Stimulated activated CD4-positive, alpha-beta T cell treated with anti-CD3 and anti-CD28 coated beads, TNF-alpha, amount 100 ng/mL, for 48 hours (primary cell): ENCODE results near the gene RAD51B.
"Not testable (repeated sequence)": the region's sequence is repeated elsewhere in the genome, so short reads cannot be mapped to it uniquely, and the experiment has no call there.

Source experiments
- DNase-seq, 3 donors: peaks; one replicate each; pipeline ENCODE4 v3.0.0-alpha.2; 2020; ENCODE audit warnings: low read depth in 3 of 3

The RAD51B gene

GRCh38 chr14:68695856-68696255 is 876.3 kb downstream of the RAD51B start:
- DNase-seq = no peak

GRCh38 chr14:68696266-68696665 is 876.7 kb downstream of the RAD51B start:
- DNase-seq = no peak

- no peak for DNase-seq
Measured at GRCh38 chr14:68696721-68697495, 877.3 kb downstream of the RAD51B start.

GRCh38 chr14:68698773-68699172 is 879.2 kb downstream of the RAD51B start:
- not testable (repeated sequence) for DNase-seq

GRCh38 chr14:68701001-68701741 is 881.6 kb downstream of the RAD51B start:
- no peak for DNase-seq

- DNase-seq = no peak
Measured at GRCh38 chr14:68702135-68702534, 882.6 kb downstream of the RAD51B start.

GRCh38 chr14:68702578-68702977 is 883.0 kb downstream of the RAD51B start:
- no peak for DNase-seq

- DNase-seq = peak in 1 of 3 donors; percentile 41
Measured at GRCh38 chr14:68703093-68703492, 883.5 kb downstream of the RAD51B start.

GRCh38 chr14:68704736-68705720 is 885.4 kb downstream of the RAD51B start:
- DNase-seq = no peak

- DNase-seq = no peak
Measured at GRCh38 chr14:68705741-68706283, 886.2 kb downstream of the RAD51B start.

- DNase-seq = no peak
Measured at GRCh38 chr14:68707482-68707881, 887.9 kb downstream of the RAD51B start.

GRCh38 chr14:68708343-68708742 is 888.8 kb downstream of the RAD51B start:
- DNase-seq = no peak

GRCh38 chr14:68709007-68709406 is 889.4 kb downstream of the RAD51B start:
- DNase-seq = no peak

GRCh38 chr14:68710776-68711175 is 891.2 kb downstream of the RAD51B start:
- no peak for DNase-seq

GRCh38 chr14:68711561-68712309 is 892.2 kb downstream of the RAD51B start:
- DNase-seq = no peak

GRCh38 chr14:68712703-68713370 is 893.3 kb downstream of the RAD51B start:
- no peak for DNase-seq

- DNase-seq = no peak
Measured at GRCh38 chr14:68713782-68714181, 894.2 kb downstream of the RAD51B start.

- DNase-seq = no peak
Measured at GRCh38 chr14:68714991-68715924, 895.7 kb downstream of the RAD51B start.

GRCh38 chr14:68716698-68717097 is 897.1 kb downstream of the RAD51B start:
- no peak for DNase-seq
